Fibroblast of mammary gland (primary cell): ENCODE measurements around the gene DRAM2.

Experiments
- DNase-seq: peaks from one replicate; pipeline ENCODE4 v3.0.0-alpha.2; 2010; ENCODE audit warnings: low read depth
- H3K4me3 ChIP-seq: 2 replicates; pipeline ENCODE4 v1.5.1; 2011; ENCODE audit warnings: low read depth, mild to moderate bottlenecking, low read length, moderate library complexity; ENCODE audit not compliant: control insufficient read depth
- CTCF ChIP-seq: conservative IDR thresholded peaks from 2 replicates; pipeline ENCODE4 v1.5.1; 2011; ENCODE audit warnings: low read depth, low read length, inconsistent platforms; ENCODE audit not compliant: control insufficient read depth, insufficient read depth

Gene DRAM2

GRCh38 chr1:111131693-111132092, 8.2 kb downstream of the DRAM2 start:
- DNase-seq = no peak
- no peak for TF ChIP-seq CTCF
- H3K4me3 ChIP-seq = no peak overlapping the region

DNA sequence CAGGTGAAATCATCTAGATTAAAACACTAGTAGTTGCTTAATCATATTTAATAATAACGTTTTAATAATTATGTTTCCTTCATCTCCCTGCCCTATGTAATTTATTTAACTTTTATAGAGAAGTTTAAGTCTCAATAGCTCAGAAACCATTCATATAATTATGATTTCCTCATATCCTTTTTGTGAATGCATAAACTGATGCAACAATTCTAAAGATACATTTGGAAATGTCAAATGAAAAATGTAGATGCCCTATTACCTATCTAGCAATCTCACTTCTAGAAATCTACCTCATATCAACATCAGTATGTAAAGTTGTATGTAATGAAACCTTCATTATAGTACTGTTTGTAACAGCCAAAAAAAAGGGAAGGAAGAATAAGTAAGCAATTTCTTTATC, 10.5 kb downstream of the DRAM2 start:
- H3K4me3 ChIP-seq = no peak overlapping the region
- no peak for TF ChIP-seq CTCF
- no peak for DNase-seq

DNA sequence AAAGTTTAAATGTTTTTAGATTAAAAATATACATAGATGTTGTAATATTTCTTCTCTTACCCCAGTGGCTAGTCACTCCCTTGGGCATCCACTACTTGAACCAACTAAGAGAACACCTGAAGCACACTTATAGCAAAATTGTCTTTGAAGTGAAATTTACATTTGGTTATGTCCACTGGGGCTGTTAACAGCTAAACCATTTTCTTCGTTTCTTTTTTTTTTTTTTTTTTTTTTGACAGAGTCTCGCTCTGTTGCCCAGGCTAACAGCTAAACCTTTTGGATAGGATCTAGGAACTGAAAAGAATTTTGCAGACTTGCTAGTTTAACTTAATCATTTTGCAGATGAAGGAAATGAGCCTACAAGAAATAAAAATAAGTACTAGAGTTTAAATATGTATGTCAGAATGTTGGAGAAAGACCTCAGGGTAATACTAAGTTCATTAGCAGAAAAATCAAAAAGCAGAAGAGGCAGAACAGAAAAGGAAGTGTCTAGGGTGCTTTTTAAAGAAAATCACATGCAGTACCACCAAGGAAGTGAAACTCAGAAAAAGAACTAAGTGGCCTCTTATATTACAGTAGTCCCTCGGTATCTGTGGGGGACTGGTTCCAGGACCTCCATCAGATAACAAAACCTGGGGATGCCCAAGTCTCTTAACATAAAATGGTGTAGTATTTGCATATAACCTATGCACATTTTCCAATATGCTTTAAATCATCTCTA, 11.8 kb downstream of the DRAM2 start:
- no peak overlapping the region for H3K4me3 ChIP-seq
- TF ChIP-seq CTCF = no peak
- DNase-seq = no peak

- H3K4me3 ChIP-seq = no peak overlapping the region
- no peak for TF ChIP-seq CTCF
- DNase-seq = no peak
Observed at GRCh38 chr1:111126354-111126753, 13.5 kb downstream of the DRAM2 start.

DNA sequence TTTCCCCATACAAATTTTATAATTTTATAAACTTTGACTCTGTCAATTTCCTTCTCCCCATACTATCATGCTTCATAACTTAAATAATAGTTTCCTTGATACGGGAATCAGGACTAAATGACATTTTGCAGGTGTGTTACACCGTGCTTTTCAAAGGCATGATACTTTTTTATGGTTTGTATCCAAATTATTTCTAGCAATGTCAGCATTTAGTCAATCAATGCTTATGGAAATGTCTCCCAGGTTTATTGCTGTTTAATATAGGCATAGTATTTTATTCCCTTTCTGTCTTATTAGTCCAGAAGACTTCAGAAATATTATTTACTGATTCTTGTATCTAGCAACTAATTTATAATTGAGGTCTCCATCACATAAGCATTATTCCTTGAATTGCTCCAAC, 23.4 kb downstream of the DRAM2 start:
- no peak for DNase-seq
- no peak for TF ChIP-seq CTCF
- H3K4me3 ChIP-seq = no peak overlapping the region

DNA sequence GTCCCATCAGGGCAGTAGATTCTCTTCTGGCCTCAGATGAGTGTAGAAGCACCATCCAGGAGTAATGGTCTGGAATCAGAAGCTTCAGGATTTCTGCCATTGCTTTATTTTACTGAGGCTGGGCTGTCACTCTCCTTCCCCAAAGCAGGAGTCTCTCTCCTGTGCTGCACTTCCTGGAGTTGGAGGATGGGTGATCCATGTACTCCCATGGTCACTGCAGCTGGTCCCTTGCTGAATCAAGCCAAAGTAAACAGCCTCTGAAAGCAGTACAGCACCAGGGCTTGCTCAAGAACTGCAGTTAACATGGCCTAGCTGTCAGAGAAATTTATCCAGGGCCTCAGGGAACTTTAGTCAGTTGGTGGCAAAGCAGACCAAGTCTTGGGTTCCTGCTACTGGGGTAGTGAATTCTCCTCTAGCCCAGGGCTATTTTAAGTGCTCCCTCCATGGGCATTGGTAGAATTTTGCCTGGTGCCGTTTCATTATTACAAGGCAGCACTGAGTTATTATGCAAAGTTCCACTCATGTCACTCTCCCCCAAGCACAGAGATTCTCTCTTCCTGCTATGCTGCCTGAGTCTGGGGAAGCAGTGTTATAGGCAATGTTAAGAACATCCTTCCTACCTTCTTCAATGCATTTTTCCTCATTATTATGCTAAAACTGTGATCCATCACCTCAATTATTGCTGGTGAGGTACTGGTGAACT, 29.5 kb downstream of the DRAM2 start:
- peak; percentile 19 for DNase-seq
- no peak for TF ChIP-seq CTCF
- no peak overlapping the region for H3K4me3 ChIP-seq
